GM19351 (cell line): Measurements from ENCODE around the gene IGFBP4.

ENCODE experiments used
- ATAC-seq: cut with Tn5 transposase; IDR thresholded peaks from one replicate; pipeline ENCODE4 v1.9.1; 2021; ENCODE audit warnings: mild to moderate bottlenecking, moderate library complexity; ENCODE audit not compliant: unreplicated experiment

IGFBP4 gene

GRCh38 chr17:40469805-40470675, 26.8 kb downstream of the IGFBP4 start:
- ATAC-seq, result no peak

- ATAC-seq, result no peak
Measured at GRCh38 chr17:40470932-40471828, 27.9 kb downstream of the IGFBP4 start.

- ATAC-seq, result no peak
Measured at GRCh38 chr17:40471846-40472732, 28.8 kb downstream of the IGFBP4 start.

- no peak for ATAC-seq
Measured at GRCh38 chr17:40472733-40473452, 29.6 kb downstream of the IGFBP4 start.

- ATAC-seq, result no peak
Measured at GRCh38 chr17:40473573-40474365, 30.5 kb downstream of the IGFBP4 start.

- no peak for ATAC-seq
Measured at GRCh38 chr17:40474419-40475002, 31.3 kb downstream of the IGFBP4 start.

- ATAC-seq, result no peak
Measured at GRCh38 chr17:40475234-40475908, 32.1 kb downstream of the IGFBP4 start.

GRCh38 chr17:40477796-40478195, 34.5 kb downstream of the IGFBP4 start:
- no peak for ATAC-seq

GRCh38 chr17:40478486-40478885, 35.2 kb downstream of the IGFBP4 start:
- ATAC-seq, result no peak

GRCh38 chr17:40479754-40480480, 36.7 kb downstream of the IGFBP4 start:
- no peak for ATAC-seq

GRCh38 chr17:40480501-40481003, 37.3 kb downstream of the IGFBP4 start:
- ATAC-seq, result no peak

- no peak for ATAC-seq
Measured at GRCh38 chr17:40481106-40481505, 37.9 kb downstream of the IGFBP4 start.

GRCh38 chr17:40482722-40483121, 39.5 kb downstream of the IGFBP4 start:
- no peak for ATAC-seq

GRCh38 chr17:40483679-40484078, 40.4 kb downstream of the IGFBP4 start:
- ATAC-seq, result no peak

- no peak for ATAC-seq
Measured at GRCh38 chr17:40484285-40484972, 41.2 kb downstream of the IGFBP4 start.

- no peak for ATAC-seq
Measured at GRCh38 chr17:40484973-40485530, 41.8 kb downstream of the IGFBP4 start.
